Ascending aorta (tissue), 2 donors: ENCODE measurements around the gene ABTB2. TPM values are rescaled to one million over a fixed set of nuclear protein-coding genes. Genes with fewer than 3 reads are reported as not detected.

Experiments used
- DNase-seq, 2 donors: peaks; one replicate each; pipeline ENCODE4 v3.0.0-alpha.2; 2019; ENCODE audit warnings: low spot score in 2 of 2
- H3K27ac ChIP-seq, 2 donors: fragments of 200-600 bp; sonication (generic); one replicate each; pipeline ENCODE4 v1.5.1; 2016 to 2017; ENCODE audit warnings: mild to moderate bottlenecking in 1 of 2
- H3K27me3 ChIP-seq: fragments of 200-600 bp; sonication (generic); one replicate; pipeline ENCODE4 v1.5.1; 2017
- H3K36me3 ChIP-seq, 2 donors: fragments of 200-600 bp; sonication (generic); one replicate each; pipeline ENCODE4 v1.5.1; 2016
- H3K4me1 ChIP-seq, 2 donors: fragments of 200-600 bp; sonication (generic); one replicate each; pipeline ENCODE4 v1.5.1; 2016 to 2017; ENCODE audit warnings: mild to moderate bottlenecking in 1 of 2
- H3K4me3 ChIP-seq, 2 donors: fragments of 200-600 bp; sonication (generic); one replicate each; pipeline ENCODE4 v1.5.1; 2016 to 2017; ENCODE audit warnings: mild to moderate bottlenecking in 1 of 2
- H3K9me3 ChIP-seq, 2 donors: fragments of 200-600 bp; sonication (generic); one replicate each; pipeline ENCODE4 v1.5.1; 2016
- intact Hi-C: fragments of 100-400 bp; cut with DNase I; formaldehyde crosslinking; loops from one replicate; pipeline ENCODE4 v1.15.1; 2023
- total RNA-seq: library from RNA; depleted of rRNA; stranded (reverse); fragments of >200 nt; gene quantifications from one replicate; pipeline ENCODE4 v1.1.0, GENCODE V29; 2016
- TF ChIP-seq, protein P1 (sequence below), 3 experiments: fragments of 200-600 bp in 2 of 3; fragments of 450-650 bp in 1 of 3; sonication (generic) in 2 of 3; IDR thresholded peaks; one replicate each; pipeline ENCODE4 v1.5.1; 2016 to 2019; ENCODE audit warnings: antibody characterized with exemption in 3 of 3, mild to moderate bottlenecking in 1 of 3, moderate library complexity in 1 of 3

ABTB2 gene
- total RNA-seq, 1 donor from 2014 or later = 7.9 TPM

DNA sequence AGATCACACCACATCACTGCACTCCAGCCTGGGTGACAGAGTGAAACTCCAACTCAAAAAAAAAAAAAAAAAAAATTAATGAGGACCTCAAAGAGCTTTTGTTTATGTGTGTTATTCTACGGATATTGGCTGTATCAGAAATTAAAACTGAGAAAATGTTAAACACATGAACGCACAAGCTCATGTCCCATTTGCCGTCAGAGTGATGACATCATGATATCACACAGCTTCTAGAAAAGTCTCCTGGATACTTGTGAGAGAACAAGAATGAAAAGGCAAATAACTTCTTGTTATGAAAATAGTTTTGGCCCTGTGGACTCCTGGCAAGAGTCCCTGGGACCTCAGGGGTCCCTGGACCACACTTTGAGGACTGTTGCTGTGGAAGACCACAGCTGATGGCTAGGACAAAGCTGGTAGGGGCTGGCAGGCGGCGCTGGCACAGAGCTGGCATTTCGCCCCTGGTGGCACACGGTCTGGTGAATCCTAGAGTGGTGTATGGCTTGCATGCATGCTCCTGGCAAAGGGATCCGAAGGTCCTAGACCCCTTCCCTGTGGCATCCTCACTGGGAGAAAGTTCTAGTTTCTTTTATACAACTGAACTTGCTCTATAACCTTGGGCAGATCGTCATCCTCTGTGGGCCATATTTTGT is 178.7 kb downstream of the ABTB2 start:
- H3K36me3 ChIP-seq = no peaks in the 10 kb centered on the region
- intact Hi-C loops = no loop called here
- no peak overlapping the region for H3K27ac ChIP-seq
- no peaks in the 10 kb centered on the region for H3K9me3 ChIP-seq
- DNase-seq = no peak
- peaks cover 5 to 12% of the 10 kb centered on the region in 2 donors for H3K4me1 ChIP-seq
- H3K4me3 ChIP-seq = no peak overlapping the region
- no peaks in the 10 kb centered on the region for H3K27me3 ChIP-seq
- TF ChIP-seq, protein P1, sequence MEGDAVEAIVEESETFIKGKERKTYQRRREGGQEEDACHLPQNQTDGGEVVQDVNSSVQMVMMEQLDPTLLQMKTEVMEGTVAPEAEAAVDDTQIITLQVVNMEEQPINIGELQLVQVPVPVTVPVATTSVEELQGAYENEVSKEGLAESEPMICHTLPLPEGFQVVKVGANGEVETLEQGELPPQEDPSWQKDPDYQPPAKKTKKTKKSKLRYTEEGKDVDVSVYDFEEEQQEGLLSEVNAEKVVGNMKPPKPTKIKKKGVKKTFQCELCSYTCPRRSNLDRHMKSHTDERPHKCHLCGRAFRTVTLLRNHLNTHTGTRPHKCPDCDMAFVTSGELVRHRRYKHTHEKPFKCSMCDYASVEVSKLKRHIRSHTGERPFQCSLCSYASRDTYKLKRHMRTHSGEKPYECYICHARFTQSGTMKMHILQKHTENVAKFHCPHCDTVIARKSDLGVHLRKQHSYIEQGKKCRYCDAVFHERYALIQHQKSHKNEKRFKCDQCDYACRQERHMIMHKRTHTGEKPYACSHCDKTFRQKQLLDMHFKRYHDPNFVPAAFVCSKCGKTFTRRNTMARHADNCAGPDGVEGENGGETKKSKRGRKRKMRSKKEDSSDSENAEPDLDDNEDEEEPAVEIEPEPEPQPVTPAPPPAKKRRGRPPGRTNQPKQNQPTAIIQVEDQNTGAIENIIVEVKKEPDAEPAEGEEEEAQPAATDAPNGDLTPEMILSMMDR (IDR thresholded peaks at IDR 0.05) = no peak

DNA sequence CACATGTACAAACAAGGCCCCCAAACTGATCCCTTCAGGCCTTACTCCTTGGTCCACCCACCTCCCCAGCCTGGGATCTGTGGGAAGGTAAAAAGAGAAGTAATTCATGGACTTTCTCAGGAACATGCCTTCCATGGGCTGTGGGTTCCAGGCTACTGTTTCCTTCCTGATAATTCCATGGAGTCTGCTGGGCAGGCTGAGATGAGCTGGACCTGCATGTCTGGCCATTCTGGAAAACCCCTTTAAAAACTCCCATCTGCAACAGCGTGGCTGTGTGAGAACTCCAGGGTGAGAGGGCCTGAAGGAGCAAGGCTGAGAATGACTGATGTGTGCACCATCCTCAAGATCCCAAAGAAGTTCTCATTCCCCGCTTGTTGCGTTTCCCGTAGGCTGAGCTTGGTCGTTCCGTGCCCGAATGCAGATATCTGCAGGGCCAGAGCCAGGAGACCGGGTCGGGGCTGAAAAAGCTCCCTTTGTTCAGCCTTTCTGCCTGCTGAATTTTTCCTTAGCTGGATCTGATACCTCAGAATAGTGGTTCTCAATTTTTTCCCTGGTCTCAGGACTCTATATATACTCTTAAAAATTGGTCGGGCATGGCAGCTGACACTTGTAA is 179.5 kb downstream of the ABTB2 start:
- no peak for DNase-seq
- intact Hi-C loops = no loop called here
- Histone ChIP-seq H3K4me1 (peaks cover 5 to 12% of the 10 kb centered on the region in 2 donors), H3K27ac (no peak overlapping the region), H3K27me3 (no peaks in the 10 kb centered on the region), H3K4me3 (no peak overlapping the region), H3K36me3 (no peaks in the 10 kb centered on the region), H3K9me3 (no peaks in the 10 kb centered on the region)
- TF ChIP-seq, protein P1 (IDR thresholded peaks at IDR 0.05) = no peak

DNA sequence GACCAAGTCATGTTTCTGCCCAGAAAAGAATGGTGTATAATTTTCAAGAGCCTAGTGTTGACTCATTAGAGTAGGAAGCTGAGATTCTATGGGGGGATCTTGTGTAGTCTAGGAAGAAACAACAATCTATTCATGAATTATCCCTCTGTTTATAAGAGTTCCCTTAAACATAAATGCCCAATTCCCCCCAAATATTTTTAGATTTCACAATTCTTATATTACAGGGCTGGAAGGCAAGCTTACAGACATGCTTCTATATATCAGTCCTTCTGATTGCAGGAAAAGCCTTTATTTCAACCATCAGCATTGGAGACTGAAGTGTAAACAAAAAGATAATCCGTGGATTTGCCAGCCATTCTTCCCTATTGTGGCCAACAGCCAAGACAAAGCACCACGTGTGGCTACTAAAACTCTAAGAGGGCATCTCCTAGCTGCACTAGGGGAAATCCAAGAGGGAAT is 181.0 kb downstream of the ABTB2 start:
- no peaks in the 10 kb centered on the region for H3K9me3 ChIP-seq
- H3K36me3 ChIP-seq = no peaks in the 10 kb centered on the region
- H3K4me3 ChIP-seq = no peak overlapping the region
- no peak for DNase-seq
- no peaks in the 10 kb centered on the region for H3K27me3 ChIP-seq
- H3K27ac ChIP-seq = no peak overlapping the region
- TF ChIP-seq, protein P1 (IDR thresholded peaks at IDR 0.05) = no peak
- intact Hi-C loops = no loop called here
- H3K4me1 ChIP-seq = peaks cover 5 to 8% of the 10 kb centered on the region in 2 donors

DNA sequence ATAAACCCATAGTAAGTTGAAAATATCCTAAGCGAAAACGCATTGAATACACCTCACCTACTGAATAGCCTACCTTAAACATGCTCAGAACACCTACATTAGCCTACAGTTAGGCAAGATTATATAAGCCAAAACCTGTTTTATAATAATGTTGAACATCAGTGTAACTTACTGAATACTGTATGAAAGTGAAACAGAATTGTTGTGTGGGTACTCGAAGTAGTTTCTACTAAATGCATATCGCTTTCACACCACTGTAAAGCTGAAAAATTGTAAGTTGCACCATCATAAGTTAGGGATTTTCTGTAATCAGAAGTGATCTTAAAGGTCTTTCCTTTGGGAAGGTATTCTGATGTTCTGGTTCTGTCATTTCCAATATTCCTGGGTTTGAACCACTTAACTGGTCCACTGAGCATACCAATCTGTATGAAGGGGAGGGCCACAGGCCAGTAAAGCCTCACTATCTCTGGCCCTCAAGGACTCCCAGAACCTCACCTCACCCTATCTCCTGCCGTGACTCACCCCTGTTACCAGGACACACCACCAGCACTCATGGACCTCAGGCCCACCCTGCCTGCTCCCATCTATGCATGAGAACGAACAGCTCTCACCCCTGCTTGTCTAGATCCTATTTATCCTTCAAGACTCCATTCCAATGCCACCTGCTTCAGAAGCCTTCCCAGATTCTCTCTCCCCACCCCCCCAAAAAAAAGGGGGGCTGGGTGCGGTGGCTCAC is 182.4 kb downstream of the ABTB2 start:
- intact Hi-C loops = loop anchor here (2.0 kb wide), 1 partner anchor 179 kb away; no protein-coding TSS in a partner anchor
- H3K9me3 ChIP-seq = no peaks in the 10 kb centered on the region
- H3K4me1 ChIP-seq = peaks cover 5 to 7% of the 10 kb centered on the region in 2 donors
- peaks cover 5% of the 10 kb centered on the region in 2 donors for H3K36me3 ChIP-seq
- no peaks in the 10 kb centered on the region for H3K27me3 ChIP-seq
- TF ChIP-seq, protein P1 (IDR thresholded peaks at IDR 0.05) = no peak
- H3K4me3 ChIP-seq = no peak overlapping the region
- DNase-seq = no peak
- no peak overlapping the region for H3K27ac ChIP-seq

DNA sequence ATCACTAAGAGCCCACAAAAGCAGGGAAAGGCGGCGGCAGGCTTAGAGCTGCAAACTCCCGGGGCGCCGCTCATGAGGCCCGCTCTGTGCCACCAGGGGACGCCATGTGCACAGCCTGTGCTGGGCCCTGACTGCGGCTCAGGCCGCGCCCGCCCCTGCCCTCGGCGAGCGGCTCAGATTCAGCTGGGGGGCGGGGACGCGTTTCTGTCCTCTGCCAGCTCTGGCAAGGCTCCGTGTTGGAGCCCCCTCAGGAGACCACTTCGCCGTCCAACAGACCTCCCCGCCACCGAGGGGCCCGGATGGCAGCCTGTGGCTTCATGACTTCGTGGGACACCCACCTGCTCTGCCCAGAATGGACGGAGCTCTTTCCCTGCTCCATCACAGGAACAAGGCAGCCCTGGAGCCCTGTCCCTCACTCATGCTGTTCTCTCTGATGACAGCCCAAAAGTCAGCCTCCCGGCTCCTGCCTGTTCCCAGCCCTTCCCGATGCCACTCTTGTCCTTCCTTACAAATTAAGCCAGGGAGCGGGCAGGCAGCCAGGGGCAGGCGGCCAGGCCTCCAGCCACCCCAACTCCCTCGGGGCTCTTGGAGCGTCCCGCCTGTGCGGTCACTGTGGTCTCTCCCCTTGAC is 183.3 kb downstream of the ABTB2 start:
- TF ChIP-seq, protein P1 (IDR thresholded peaks at IDR 0.05) = peak; percentile 95 to 99 (median 99)
- peaks cover 5 to 7% of the 10 kb centered on the region in 2 donors for H3K4me1 ChIP-seq
- H3K4me3 ChIP-seq = peak overlapping the region; percentile 47 to 58
- H3K36me3 ChIP-seq = peaks cover 7 to 13% of the 10 kb centered on the region in 2 donors
- intact Hi-C loops = loop anchor here (1.0 to 5.0 kb wide), 4 partner anchors 18 to 263 kb away; partner anchors contain the start of gene CAT
- no peaks in the 10 kb centered on the region for H3K27me3 ChIP-seq
- H3K27ac ChIP-seq = peak overlapping the region; percentile 13 to 31
- H3K9me3 ChIP-seq = no peaks in the 10 kb centered on the region
- peak in 1 of 2 donors; percentile 89 for DNase-seq
